Activated B cell treated with CpG ODN at 0.5 μM for 24 hours (primary cell): Measurements from ENCODE around the gene MYO18A. TPM values are rescaled to one million over a fixed set of nuclear protein-coding genes. Genes with fewer than 3 reads are reported as not detected.

Experiments
- ATAC-seq: fragments of 200-7000 bp; cut with Tn5 transposase; one replicate; pipeline ENCODE4 v1.10.0; 2021; ENCODE audit warnings: low read depth, mild to moderate bottlenecking, moderate library complexity
- CTCF ChIA-PET: fragments of 350-600 bp; sonication (Branson Sonifier 250); formaldehyde crosslinking; loops from one replicate; lab custom pipeline; 2021; ENCODE audit warnings: antibody characterized with exemption; lab: Charles Lee
- POLR2A ChIA-PET: fragments of 350-600 bp; sonication (Branson Sonifier 250); formaldehyde crosslinking; loops from one replicate; lab custom pipeline; 2021; ENCODE audit warnings: antibody characterized with exemption; lab: Charles Lee
- DNase-seq: peaks from one replicate; pipeline ENCODE4 v3.0.0; 2022
- H3K27ac Mint-ChIP-seq: one replicate; pipeline ENCODE4 v1.8.0; 2020; ENCODE audit warnings: mixed read lengths
- H3K27me3 Mint-ChIP-seq: one replicate; pipeline ENCODE4 v1.8.0; 2021; ENCODE audit warnings: mixed read lengths
- H3K36me3 Mint-ChIP-seq: one replicate; pipeline ENCODE4 v1.8.0; 2021; ENCODE audit warnings: low read depth, mixed read lengths
- H3K4me1 Mint-ChIP-seq: one replicate; pipeline ENCODE4 v1.8.0; 2021; ENCODE audit warnings: mixed read lengths
- H3K4me3 Mint-ChIP-seq: one replicate; pipeline ENCODE4 v1.8.0; 2020; ENCODE audit warnings: mild to moderate bottlenecking, mixed read lengths
- H3K9me3 Mint-ChIP-seq: one replicate; pipeline ENCODE4 v1.8.0; 2020; ENCODE audit warnings: mixed read lengths
- intact Hi-C: fragments of 100-400 bp; cut with micrococcal nuclease; formaldehyde crosslinking; loops from one replicate; pipeline ENCODE4 v1.15.1; 2024
- total RNA-seq: library from RNA; stranded (reverse); gene quantifications from 2 replicates; pipeline ENCODE4 v1.2.3, GENCODE V29; 2022
- TF ChIP-seq, protein P1 (sequence below): fragments of 200-600 bp; IDR thresholded peaks from one replicate; pipeline ENCODE4 v1.8.0; 2022; ENCODE audit warnings: antibody characterized with exemption, mild to moderate bottlenecking

The MYO18A gene
- total RNA-seq, 1 donor from 2014 or later, result 79.8 TPM

GRCh38 chr17:29096094-29096493, 84.1 kb downstream of the MYO18A start:
- H3K4me3 Mint-ChIP-seq, result no peak overlapping the region
- H3K4me1 Mint-ChIP-seq, result no peaks in the 10 kb centered on the region
- DNase-seq (no peak), ATAC-seq (no peak)
- H3K36me3 Mint-ChIP-seq, result peaks cover 89% of the 10 kb centered on the region
- H3K27ac Mint-ChIP-seq, result no peak overlapping the region
- POLR2A ChIA-PET, result no interaction called here
- intact Hi-C loops, result no loop called here
- H3K9me3 Mint-ChIP-seq, result no peaks in the 10 kb centered on the region
- CTCF ChIA-PET, result no interaction called here
- TF ChIP-seq, protein P1, sequence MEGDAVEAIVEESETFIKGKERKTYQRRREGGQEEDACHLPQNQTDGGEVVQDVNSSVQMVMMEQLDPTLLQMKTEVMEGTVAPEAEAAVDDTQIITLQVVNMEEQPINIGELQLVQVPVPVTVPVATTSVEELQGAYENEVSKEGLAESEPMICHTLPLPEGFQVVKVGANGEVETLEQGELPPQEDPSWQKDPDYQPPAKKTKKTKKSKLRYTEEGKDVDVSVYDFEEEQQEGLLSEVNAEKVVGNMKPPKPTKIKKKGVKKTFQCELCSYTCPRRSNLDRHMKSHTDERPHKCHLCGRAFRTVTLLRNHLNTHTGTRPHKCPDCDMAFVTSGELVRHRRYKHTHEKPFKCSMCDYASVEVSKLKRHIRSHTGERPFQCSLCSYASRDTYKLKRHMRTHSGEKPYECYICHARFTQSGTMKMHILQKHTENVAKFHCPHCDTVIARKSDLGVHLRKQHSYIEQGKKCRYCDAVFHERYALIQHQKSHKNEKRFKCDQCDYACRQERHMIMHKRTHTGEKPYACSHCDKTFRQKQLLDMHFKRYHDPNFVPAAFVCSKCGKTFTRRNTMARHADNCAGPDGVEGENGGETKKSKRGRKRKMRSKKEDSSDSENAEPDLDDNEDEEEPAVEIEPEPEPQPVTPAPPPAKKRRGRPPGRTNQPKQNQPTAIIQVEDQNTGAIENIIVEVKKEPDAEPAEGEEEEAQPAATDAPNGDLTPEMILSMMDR, result no peak
- H3K27me3 Mint-ChIP-seq, result no peaks in the 10 kb centered on the region

DNA sequence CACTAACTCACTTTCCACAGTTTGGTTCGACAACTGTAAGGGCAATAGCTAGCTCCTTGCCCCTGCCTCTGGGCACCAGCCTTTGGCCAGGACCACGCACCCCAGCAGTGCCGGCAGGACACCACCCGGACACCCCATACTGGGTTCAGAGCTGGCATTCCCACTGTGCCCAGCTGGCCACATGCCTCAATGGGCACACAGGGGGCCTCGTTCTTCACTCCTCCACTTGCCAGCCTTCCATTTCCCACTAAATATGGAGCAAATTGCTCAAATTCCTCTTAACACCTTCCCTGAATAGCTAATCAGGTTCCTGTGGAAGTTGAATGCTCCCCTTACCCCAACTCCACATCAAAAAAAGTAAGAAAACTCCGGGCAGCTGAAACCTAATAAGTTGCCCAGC, 84.8 kb downstream of the MYO18A start:
- H3K9me3 Mint-ChIP-seq, result no peaks in the 10 kb centered on the region
- no peak for ATAC-seq
- ChIA-PET POLR2A (no interaction called here), CTCF (no interaction called here)
- H3K36me3 Mint-ChIP-seq, result peaks cover 90% of the 10 kb centered on the region
- no peak overlapping the region for H3K27ac Mint-ChIP-seq
- no peaks in the 10 kb centered on the region for H3K27me3 Mint-ChIP-seq
- no peaks in the 10 kb centered on the region for H3K4me1 Mint-ChIP-seq
- TF ChIP-seq, protein P1, result no peak
- intact Hi-C loops, result no loop called here
- no peak for DNase-seq
- H3K4me3 Mint-ChIP-seq, result no peak overlapping the region

- Mint-ChIP-seq H3K27ac (no peak overlapping the region), H3K36me3 (peaks cover 92% of the 10 kb centered on the region), H3K4me1 (no peaks in the 10 kb centered on the region), H3K4me3 (no peak overlapping the region), H3K9me3 (no peaks in the 10 kb centered on the region), H3K27me3 (no peaks in the 10 kb centered on the region)
- intact Hi-C loops, result no loop called here
- CTCF ChIA-PET, result no interaction called here
- DNase-seq, result no peak
- ATAC-seq, result no peak
- TF ChIP-seq, protein P1, result no peak
- POLR2A ChIA-PET, result no interaction called here
Observed at GRCh38 chr17:29094101-29094708, 86.0 kb downstream of the MYO18A start.

DNA sequence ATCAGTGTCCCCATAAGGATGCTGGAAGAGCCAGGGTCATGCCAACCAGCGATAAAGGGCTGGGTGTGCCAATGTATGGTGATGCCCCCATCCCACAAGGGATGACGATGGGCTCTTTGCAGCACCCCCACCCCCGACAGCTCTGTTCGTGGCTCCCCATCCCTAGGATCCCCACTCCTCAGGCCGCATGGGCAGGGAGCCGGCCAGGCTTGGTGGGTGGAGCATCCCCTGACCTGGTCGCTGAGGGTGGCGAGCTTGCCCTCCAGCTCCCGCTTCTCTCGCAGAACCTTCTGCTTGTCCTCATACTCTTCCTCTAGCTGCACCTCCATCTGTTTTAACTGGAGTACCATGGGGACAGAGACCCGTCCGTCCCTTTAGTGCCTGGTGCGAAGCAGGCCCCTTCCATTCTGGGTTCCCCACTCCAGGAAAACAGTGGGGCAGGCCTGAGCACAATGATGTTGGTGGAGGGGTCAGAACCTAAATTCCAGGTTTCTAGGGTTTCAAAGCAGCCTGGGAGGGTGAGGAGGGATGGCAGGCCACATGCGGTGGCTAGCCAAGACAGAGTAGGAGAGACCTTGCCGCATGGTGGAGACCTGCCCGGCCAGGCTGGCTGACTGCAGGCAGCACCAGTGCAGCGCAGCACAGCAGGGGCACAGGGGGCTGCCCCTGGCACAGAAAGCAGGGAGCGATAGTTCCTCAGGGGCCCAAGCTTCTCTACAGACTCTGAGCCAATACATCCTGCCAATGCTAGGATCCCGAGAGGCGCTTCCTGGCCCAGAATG, 86.9 kb downstream of the MYO18A start:
- Mint-ChIP-seq H3K4me1 (no peaks in the 10 kb centered on the region), H3K27me3 (no peaks in the 10 kb centered on the region), H3K27ac (no peak overlapping the region), H3K9me3 (no peaks in the 10 kb centered on the region), H3K4me3 (no peak overlapping the region), H3K36me3 (peaks cover 93% of the 10 kb centered on the region)
- ChIA-PET CTCF (no interaction called here), POLR2A (no interaction called here)
- intact Hi-C loops, result no loop called here
- TF ChIP-seq, protein P1, result no peak
- DNase-seq (no peak), ATAC-seq (no peak)

DNA sequence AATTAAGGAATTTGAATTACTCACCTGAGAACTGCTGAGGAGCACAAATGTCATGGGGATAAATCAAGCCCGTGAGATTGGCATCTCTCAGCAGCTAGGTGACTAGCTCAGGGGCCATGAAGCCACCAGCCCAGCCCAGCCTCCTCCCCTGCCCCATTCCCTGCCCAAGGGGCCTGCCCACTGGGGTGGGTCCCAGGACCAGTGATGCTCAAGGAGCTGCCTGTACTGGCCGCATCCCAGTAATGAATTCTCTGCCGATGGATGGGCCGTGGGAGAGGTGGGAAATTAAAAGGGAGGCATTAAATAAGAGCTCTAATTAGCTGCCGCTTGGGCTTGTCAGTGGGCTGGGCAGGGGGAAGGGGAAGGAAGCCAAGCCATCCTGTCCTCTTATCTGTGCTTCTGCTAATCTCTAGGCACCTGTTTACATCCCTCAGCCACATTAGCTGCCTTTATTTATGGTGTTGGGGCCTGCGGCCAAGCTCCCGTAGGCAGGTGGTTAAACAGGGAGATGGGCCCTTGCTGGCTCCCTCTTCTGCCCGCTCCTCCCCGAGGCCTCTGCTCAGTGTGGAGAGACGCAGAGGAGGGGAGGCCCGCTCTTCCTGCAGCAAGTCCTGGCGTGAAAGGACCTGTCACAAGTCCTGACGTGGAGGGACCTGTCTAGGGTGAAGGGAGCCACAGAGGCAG, 88.5 kb downstream of the MYO18A start:
- intact Hi-C loops, result no loop called here
- DNase-seq (no peak), ATAC-seq (no peak)
- H3K27ac Mint-ChIP-seq, result no peak overlapping the region
- no peak overlapping the region for H3K4me3 Mint-ChIP-seq
- TF ChIP-seq, protein P1, result no peak
- H3K36me3 Mint-ChIP-seq, result peaks cover 91% of the 10 kb centered on the region
- H3K27me3 Mint-ChIP-seq, result no peaks in the 10 kb centered on the region
- ChIA-PET CTCF (no interaction called here), POLR2A (interaction anchor here (0.5 kb wide), 1 partner anchor 230 kb away, joined by 4 read pairs; no protein-coding TSS in a partner anchor)
- H3K9me3 Mint-ChIP-seq, result no peaks in the 10 kb centered on the region
- no peaks in the 10 kb centered on the region for H3K4me1 Mint-ChIP-seq
